ENCODE measurements around the gene SLC11A1. TPM values are rescaled to one million over a fixed set of nuclear protein-coding genes. Genes with fewer than 3 reads are reported as not detected.

The SLC11A1 gene
- total and polyA plus RNA-seq, 2 of the 4 experiments (the other 2 are of a cell fraction): under 0.01 to 0.07 TPM

GRCh38 chr2:218347172-218347571, 34.9 kb upstream of the SLC11A1 start:
- H4K20me1 ChIP-seq (ENCODE audit: insufficient read depth, low read length): no peaks in the 10 kb centered on the region
- H3K9me1 ChIP-seq (ENCODE audit: insufficient read depth, low read length): no peaks in the 10 kb centered on the region
- TF ChIP-seq MXI1 (IDR thresholded peaks at IDR 0.05; ENCODE audit: borderline replicate concordance, low read depth, low read length): no peak
- TF ChIP-seq FOS (IDR thresholded peaks at IDR 0.05; ENCODE audit: low read depth, low read length): no peak
- no peak for TF ChIP-seq MAFK (IDR thresholded peaks at IDR 0.05; ENCODE audit: low read depth, low read length)
- no peak for TF ChIP-seq RAD21 (IDR thresholded peaks at IDR 0.05; ENCODE audit: low read length)
- TF ChIP-seq POLR2A (IDR thresholded peaks at IDR 0.05; ENCODE audit: low read depth, low read length): no peak
- no peak for TF ChIP-seq RCOR1 (IDR thresholded peaks at IDR 0.05; ENCODE audit: insufficient replicate concordance, low read length)
- TF ChIP-seq NFE2L2 (IDR thresholded peaks at IDR 0.05; ENCODE audit: low read depth, low read length): no peak
- no peak for TF ChIP-seq BHLHE40 (IDR thresholded peaks at IDR 0.05; ENCODE audit: low read depth, low read length)
- dilution Hi-C loops (cut with HindIII; ENCODE audit: low sequenced_read_pairs, unreplicated experiment) (no loop called here), intact Hi-C loops (cut with micrococcal nuclease) (no loop called here), in situ Hi-C loops (cut with MboI; ENCODE audit: low sequenced_read_pairs) (no loop called here)
- H3K56ac ChIP-seq (ENCODE audit: extremely low read depth, insufficient read depth, low read length): no peak overlapping the region
- no peak overlapping the region for H2AK9ac ChIP-seq (replicated peaks; ENCODE audit: low read depth, low read length, poor library complexity)
- ATAC-seq (ENCODE audit: low read depth) (no peak), DNase-seq (no peak)
- no peak overlapping the region for H3K23ac ChIP-seq (ENCODE audit: low read depth, low read length)
- peaks cover 7% of the 10 kb centered on the region for H3K9me3 ChIP-seq (ENCODE audit: control insufficient read depth, insufficient read depth, low read length)
- no peak overlapping the region for H2AK5ac ChIP-seq (ENCODE audit: low read depth, low read length)
- no peak overlapping the region for H3K14ac ChIP-seq (replicated peaks; ENCODE audit: low read depth, low read length)
- H3K36me3 ChIP-seq (ENCODE audit: control insufficient read depth, insufficient read depth, low read length): no peaks in the 10 kb centered on the region
- H3K27me3 ChIP-seq (ENCODE audit: control insufficient read depth, insufficient read depth, low read length): no peaks in the 10 kb centered on the region; the same call in 1 of the 2 replicates
- H4K5ac ChIP-seq (ENCODE audit: low read depth, low read length): no peak overlapping the region
- H3K4me3 ChIP-seq (ENCODE audit: insufficient read depth, low read depth, low read length): no peak overlapping the region
- H2BK20ac ChIP-seq (ENCODE audit: low read depth, low read length): no peak overlapping the region
- H4K8ac ChIP-seq (ENCODE audit: low read depth in 2 of 2, low read length in 2 of 2): no peak overlapping the region
- ChIA-PET CTCF (no interaction called here), POLR2A (ENCODE audit: unreplicated experiment) (no interaction called here)
- H3K4ac ChIP-seq (ENCODE audit: low read depth, low read length): no peak overlapping the region
- no peak overlapping the region for H3K27ac ChIP-seq (ENCODE audit: insufficient read depth, low read length)
- no peak overlapping the region for H2AFZ ChIP-seq (replicated peaks; ENCODE audit: low read length, poor library complexity)
- no peak overlapping the region for H2BK5ac ChIP-seq (ENCODE audit: low read depth, low read length, poor library complexity, severe bottlenecking)
- no peak overlapping the region for H4K91ac ChIP-seq (ENCODE audit: insufficient read depth, low read depth, low read length)
- H2BK120ac ChIP-seq (ENCODE audit: low read depth, low read length): no peak overlapping the region
- H3K9ac ChIP-seq (ENCODE audit: low read depth, low read length): no peak overlapping the region
- no peak overlapping the region for H2BK15ac ChIP-seq (ENCODE audit: low read depth, low read length)
- H3K18ac ChIP-seq (ENCODE audit: low read depth, low read length): no peak overlapping the region
- no CpG with 5 or more reads among the region's 5 CpGs for WGBS, 2 experiments (ENCODE audit: extremely low coverage in 2 of 2, insufficient read length in 1 of 2)
- peaks cover 8% of the 10 kb centered on the region; the same call in 1 of the 2 replicates for H3K4me1 ChIP-seq (ENCODE audit: control insufficient read depth, insufficient read depth, low read length)
- no peaks in the 10 kb centered on the region for H3K79me1 ChIP-seq (ENCODE audit: low read depth in 1 of 2, low read length in 2 of 2)
- no TSS peak for BruUV-seq (replicated peaks)
- no peak overlapping the region for H3K4me2 ChIP-seq (ENCODE audit: low read depth, low read length)
